CD4-positive, alpha-beta T cell (primary cell): Measurements from ENCODE around the gene ALLC. TPM values are rescaled to one million over a fixed set of nuclear protein-coding genes. Genes with fewer than 3 reads are reported as not detected.

Experiments used
- ATAC-seq: fragments of 200-7000 bp; cut with Tn5 transposase; one replicate; pipeline ENCODE4 v1.10.0; 2022; ENCODE audit warnings: mild to moderate bottlenecking; ENCODE audit not compliant: poor library complexity
- CTCF ChIA-PET: fragments of 350-600 bp; sonication (Branson Sonifier 250); formaldehyde crosslinking; loops from one replicate; lab custom pipeline; 2021; ENCODE audit warnings: antibody characterized with exemption, inconsistent platforms; lab: Charles Lee
- POLR2A ChIA-PET: fragments of 350-600 bp; sonication (Branson Sonifier 250); formaldehyde crosslinking; loops from one replicate; lab custom pipeline; 2021; ENCODE audit warnings: antibody characterized with exemption, inconsistent platforms; lab: Charles Lee
- DNase-seq, 14 experiments: peaks; one replicate each; pipeline ENCODE4 v3.0.0-alpha.2; 2013 to 2020; ENCODE audit warnings: mixed read lengths in 2 of 14
- H3K27ac ChIP-seq, 2 donors: one replicate each; pipeline versions ENCODE4 v1.5.1 to v1.7.0; 2013; ENCODE audit warnings: low read length in 2 of 2, low read depth in 1 of 2, mild to moderate bottlenecking in 1 of 2
- H3K27me3 ChIP-seq, 2 experiments: 1 replicate in 1 of 2; 2 replicates in 1 of 2; pipeline versions ENCODE4 v1.6.1 to v1.7.0; 2013; ENCODE audit warnings: low read length in 2 of 2, control low read depth in 1 of 2, mild to moderate bottlenecking in 1 of 2, moderate library complexity in 1 of 2; ENCODE audit not compliant: insufficient read depth in 2 of 2, control insufficient read depth in 1 of 2
- H3K36me3 ChIP-seq: one replicate; pipeline ENCODE4 v1.6.1; 2013; ENCODE audit warnings: low read length, control low read depth; ENCODE audit not compliant: insufficient read depth
- H3K4me1 ChIP-seq: one replicate; pipeline ENCODE4 v1.6.1; 2013; ENCODE audit warnings: low read length, control low read depth; ENCODE audit not compliant: insufficient read depth
- H3K4me3 ChIP-seq: one replicate; pipeline ENCODE4 v1.5.1; 2013; ENCODE audit warnings: mild to moderate bottlenecking, low read length, moderate library complexity
- H3K9me3 ChIP-seq, 2 experiments: 1 replicate in 1 of 2; 2 replicates in 1 of 2; pipeline versions ENCODE4 v1.6.1 to v1.7.0; 2013; ENCODE audit warnings: low read length in 2 of 2, mild to moderate bottlenecking in 2 of 2, control low read depth in 1 of 2, moderate library complexity in 1 of 2; ENCODE audit not compliant: control insufficient read depth in 1 of 2, insufficient read depth in 1 of 2
- H3K27ac Mint-ChIP-seq: one replicate; pipeline ENCODE4 v1.8.0; 2020; ENCODE audit warnings: mixed read lengths
- H3K27me3 Mint-ChIP-seq: one replicate; pipeline ENCODE4 v1.8.0; 2021; ENCODE audit warnings: mixed read lengths
- H3K36me3 Mint-ChIP-seq: one replicate; pipeline ENCODE4 v1.8.0; 2021; ENCODE audit warnings: low read depth, mixed read lengths
- H3K4me1 Mint-ChIP-seq: one replicate; pipeline ENCODE4 v1.8.0; 2021; ENCODE audit warnings: low read depth, mixed read lengths
- H3K4me3 Mint-ChIP-seq: one replicate; pipeline ENCODE4 v1.8.0; 2020; ENCODE audit warnings: mild to moderate bottlenecking, mixed read lengths
- H3K9me3 Mint-ChIP-seq: one replicate; pipeline ENCODE4 v1.8.0; 2020; ENCODE audit warnings: mixed read lengths
- CTCF ChIP-seq: fragments of 200-600 bp; IDR thresholded peaks from one replicate; pipeline ENCODE4 v1.8.0; 2022; ENCODE audit warnings: antibody characterized with exemption, mild to moderate bottlenecking
- intact Hi-C, 2 experiments: fragments of 100-400 bp; cut with DNase I in 1 of 2; cut with micrococcal nuclease in 1 of 2; formaldehyde crosslinking; loops; one replicate each; pipeline versions ENCODE4 v1.15.1 to v1.9.0; 2023 to 2025; cut with DNase I, micrococcal nuclease
- total RNA-seq, 174 experiments: library from RNA in 2 of 174; stranded (reverse) in 2 of 174; gene quantifications; one replicate each; pipeline ENCODE4 v1.2.3 and lab custom pipeline; 2021 to 2026

The ALLC gene
- total RNA-seq, 2 experiments from 2014 or later, result not detected

- Mint-ChIP-seq H3K36me3 (no peaks in the 10 kb centered on the region), H3K27ac (no peak overlapping the region), H3K27me3 (peaks cover 7% of the 10 kb centered on the region), H3K4me1 (no peaks in the 10 kb centered on the region), H3K4me3 (no peak overlapping the region), H3K9me3 (no peaks in the 10 kb centered on the region)
- no peak for DNase-seq
- no peak for TF ChIP-seq CTCF
- Histone ChIP-seq H3K4me3 (no peak overlapping the region), H3K27ac (no peak overlapping the region), H3K4me1 (no peaks in the 10 kb centered on the region), H3K36me3 (no peaks in the 10 kb centered on the region), H3K27me3 (no peaks in the 10 kb centered on the region), H3K9me3 (no peaks in the 10 kb centered on the region)
- ChIA-PET POLR2A (no interaction called here), CTCF (no interaction called here)
- ATAC-seq, result no peak
- intact Hi-C loops, result no loop called here
Observed at GRCh38 chr2:3672861-3673678, 15.1 kb downstream of the ALLC start.

GRCh38 chr2:3674066-3674845 lies 16.3 kb downstream of the ALLC start:
- Mint-ChIP-seq H3K27me3 (peaks cover 5% of the 10 kb centered on the region), H3K4me3 (no peak overlapping the region), H3K9me3 (no peaks in the 10 kb centered on the region), H3K27ac (no peak overlapping the region), H3K36me3 (no peaks in the 10 kb centered on the region), H3K4me1 (no peaks in the 10 kb centered on the region)
- CTCF ChIA-PET, result no interaction called here
- no peak for ATAC-seq
- H3K9me3 ChIP-seq, result no peaks in the 10 kb centered on the region
- no peaks in the 10 kb centered on the region for H3K36me3 ChIP-seq
- H3K27me3 ChIP-seq, result no peaks in the 10 kb centered on the region
- H3K4me3 ChIP-seq, result no peak overlapping the region
- H3K27ac ChIP-seq, result no peak overlapping the region
- POLR2A ChIA-PET, result no interaction called here
- no peaks in the 10 kb centered on the region for H3K4me1 ChIP-seq
- DNase-seq, result no peak
- intact Hi-C loops, result no loop called here
- no peak for TF ChIP-seq CTCF

- Histone ChIP-seq H3K9me3 (no peaks in the 10 kb centered on the region), H3K4me1 (no peaks in the 10 kb centered on the region), H3K4me3 (no peak overlapping the region), H3K27ac (no peak overlapping the region), H3K27me3 (no peaks in the 10 kb centered on the region), H3K36me3 (no peaks in the 10 kb centered on the region)
- ChIA-PET CTCF (no interaction called here), POLR2A (no interaction called here)
- Mint-ChIP-seq H3K4me3 (no peak overlapping the region), H3K27me3 (no peaks in the 10 kb centered on the region), H3K36me3 (no peaks in the 10 kb centered on the region), H3K27ac (no peak overlapping the region), H3K4me1 (no peaks in the 10 kb centered on the region), H3K9me3 (no peaks in the 10 kb centered on the region)
- TF ChIP-seq CTCF, result no peak
- intact Hi-C loops, result no loop called here
- DNase-seq (no peak), ATAC-seq (no peak)
Observed at GRCh38 chr2:3675687-3676086, 17.7 kb downstream of the ALLC start.
